PC-9 (cell line): Measurements from ENCODE around the gene XRCC4. TPM values are rescaled to one million over a fixed set of nuclear protein-coding genes. Genes with fewer than 3 reads are reported as not detected.
"Not testable (repeated sequence)": the region's sequence is repeated elsewhere in the genome, so short reads cannot be mapped to it uniquely, and the experiment has no call there.

Source experiments
- BruUV-seq: library from RNA; stranded (reverse); fragments of 400-500 nt; replicated peaks from 2 replicates; lab custom pipeline; 2021; lab: Mats Ljungman, UMichigan
- CTCF ChIA-PET: fragments of 300-600 bp; sonication (Branson Sonifier 250); formaldehyde crosslinking; loops from one replicate; lab custom pipeline; 2022; ENCODE audit warnings: antibody characterized with exemption; lab: Charles Lee
- POLR2A ChIA-PET: fragments of 300-600 bp; sonication (Branson Sonifier 250); formaldehyde crosslinking; loops from one replicate; lab custom pipeline; 2022; ENCODE audit warnings: antibody characterized with exemption; ENCODE audit not compliant: unreplicated experiment; lab: Charles Lee
- DNase-seq, 2 experiments: peaks; one replicate each; pipeline versions ENCODE4 v3.0.0 to v3.0.0-alpha.2; 2015 to 2022; ENCODE audit warnings: mixed read lengths in 1 of 2
- H2AFZ ChIP-seq: fragments of 200-600 bp; sonication (generic); 2 replicates; pipeline ENCODE4 v1.8.1; 2017; ENCODE audit warnings: antibody characterized with exemption
- H3F3A ChIP-seq: fragments of 200-600 bp; sonication (generic); 2 replicates; pipeline ENCODE4 v1.8.1; 2017; ENCODE audit warnings: antibody characterized with exemption, mild to moderate bottlenecking, low read depth; ENCODE audit not compliant: insufficient read depth
- H3K27ac ChIP-seq: fragments of 200-600 bp; sonication (generic); 2 replicates; pipeline ENCODE4 v1.6.1; 2016; ENCODE audit warnings: mixed run types
- H3K27me3 ChIP-seq: fragments of 200-600 bp; sonication (generic); 2 replicates; pipeline ENCODE4 v1.6.1; 2016; ENCODE audit warnings: low read depth, mixed run types; ENCODE audit not compliant: insufficient read depth
- H3K36me3 ChIP-seq: fragments of 200-600 bp; sonication (generic); 2 replicates; pipeline ENCODE4 v1.6.1; 2016; ENCODE audit warnings: low read depth, mixed run types
- H3K4me1 ChIP-seq: fragments of 200-600 bp; sonication (generic); replicated peaks from 2 replicates; pipeline ENCODE4 v1.6.1; 2016; ENCODE audit warnings: mixed run types; ENCODE audit not compliant: insufficient read depth
- H3K4me2 ChIP-seq: fragments of 200-600 bp; sonication (generic); 2 replicates; pipeline ENCODE4 v1.6.1; 2017; ENCODE audit warnings: mixed run types
- H3K4me3 ChIP-seq: fragments of 200-600 bp; sonication (generic); 2 replicates; pipeline ENCODE4 v1.6.1; 2016; ENCODE audit warnings: mixed run types
- H3K79me2 ChIP-seq: fragments of 200-600 bp; sonication (generic); 2 replicates; pipeline ENCODE4 v1.6.1; 2017; ENCODE audit warnings: low read depth, mixed run types
- H3K9me2 ChIP-seq: fragments of 200-600 bp; sonication (generic); 2 replicates; pipeline ENCODE4 v1.8.1; 2017; ENCODE audit warnings: mild to moderate bottlenecking; ENCODE audit not compliant: insufficient read depth
- H3K9me3 ChIP-seq: fragments of 200-600 bp; sonication (generic); 2 replicates; pipeline ENCODE4 v1.8.1; 2016; ENCODE audit warnings: low read depth; ENCODE audit not compliant: insufficient read depth
- H4K20me1 ChIP-seq: fragments of 200-600 bp; sonication (generic); 2 replicates; pipeline ENCODE4 v1.8.1; 2017; ENCODE audit not compliant: insufficient read depth
- EZH2 ChIP-seq: fragments of 200-600 bp; sonication (generic); IDR thresholded peaks from 2 replicates; pipeline ENCODE4 v1.8.0; 2017; ENCODE audit warnings: antibody characterized with exemption, low read depth
- intact Hi-C: fragments of 100-400 bp; cut with micrococcal nuclease; formaldehyde crosslinking; loops from one replicate; pipeline ENCODE4 v1.10.0; 2022; ENCODE audit not compliant: unreplicated experiment
- total RNA-seq: library from RNA; stranded (reverse); gene quantifications from 2 replicates; pipeline ENCODE4 v1.2.3, GENCODE V29; 2021
- TF ChIP-seq, protein P1 (sequence below): fragments of 200-600 bp; sonication (generic); conservative IDR thresholded peaks from 2 replicates; pipeline ENCODE4 v1.6.1; 2017; ENCODE audit warnings: mixed run types, antibody characterized with exemption, mild to moderate bottlenecking, moderate library complexity

The XRCC4 gene
- total RNA-seq, 1 experiment from 2014 or later = 12.2 TPM

DNA sequence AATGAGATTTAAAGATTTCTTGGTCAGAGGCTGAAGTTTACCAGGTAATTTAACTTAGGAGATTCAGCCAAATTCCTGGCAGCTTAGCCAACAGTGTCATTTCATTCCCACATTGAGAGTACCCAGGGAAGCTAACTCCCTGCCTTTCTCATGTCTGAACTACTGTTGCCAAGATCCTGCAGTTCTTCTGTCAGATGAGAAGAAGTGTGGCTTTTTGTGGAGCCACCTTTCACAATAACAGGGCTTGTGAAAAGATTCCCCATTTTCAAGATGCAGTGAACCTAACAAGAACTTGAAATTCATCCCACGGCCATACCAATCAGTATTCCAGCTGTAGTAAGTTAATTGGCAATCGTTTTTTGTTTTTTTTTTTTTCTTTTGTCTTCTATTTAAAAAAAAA is 176.4 kb downstream of the XRCC4 start:
- Histone ChIP-seq H3K36me3 (no peaks in the 10 kb centered on the region; the same call in 1 of the 2 replicates), H3K4me1 (no peaks in the 10 kb centered on the region), H3K9me3 (no peaks in the 10 kb centered on the region), H2AFZ (no peak overlapping the region), H3K27ac (no peak overlapping the region), H3K4me2 (no peak overlapping the region), H3K27me3 (0 out of 2 replicates have a peak, but pooled peaks cover 3% of the 10 kb centered on the region), H3K79me2 (no peaks in the 10 kb centered on the region), H3K4me3 (no peak overlapping the region), H4K20me1 (no peaks in the 10 kb centered on the region; the same call in 1 of the 2 replicates), H3K9me2 (no peaks in the 10 kb centered on the region), H3F3A (no peaks in the 10 kb centered on the region)
- TF ChIP-seq EZH2 = no peak
- TF ChIP-seq, protein P1, sequence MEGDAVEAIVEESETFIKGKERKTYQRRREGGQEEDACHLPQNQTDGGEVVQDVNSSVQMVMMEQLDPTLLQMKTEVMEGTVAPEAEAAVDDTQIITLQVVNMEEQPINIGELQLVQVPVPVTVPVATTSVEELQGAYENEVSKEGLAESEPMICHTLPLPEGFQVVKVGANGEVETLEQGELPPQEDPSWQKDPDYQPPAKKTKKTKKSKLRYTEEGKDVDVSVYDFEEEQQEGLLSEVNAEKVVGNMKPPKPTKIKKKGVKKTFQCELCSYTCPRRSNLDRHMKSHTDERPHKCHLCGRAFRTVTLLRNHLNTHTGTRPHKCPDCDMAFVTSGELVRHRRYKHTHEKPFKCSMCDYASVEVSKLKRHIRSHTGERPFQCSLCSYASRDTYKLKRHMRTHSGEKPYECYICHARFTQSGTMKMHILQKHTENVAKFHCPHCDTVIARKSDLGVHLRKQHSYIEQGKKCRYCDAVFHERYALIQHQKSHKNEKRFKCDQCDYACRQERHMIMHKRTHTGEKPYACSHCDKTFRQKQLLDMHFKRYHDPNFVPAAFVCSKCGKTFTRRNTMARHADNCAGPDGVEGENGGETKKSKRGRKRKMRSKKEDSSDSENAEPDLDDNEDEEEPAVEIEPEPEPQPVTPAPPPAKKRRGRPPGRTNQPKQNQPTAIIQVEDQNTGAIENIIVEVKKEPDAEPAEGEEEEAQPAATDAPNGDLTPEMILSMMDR = no peak
- intact Hi-C loops = no loop called here
- ChIA-PET POLR2A (no interaction called here), CTCF (no interaction called here)
- no TSS peak for BruUV-seq
- DNase-seq = no peak

DNA sequence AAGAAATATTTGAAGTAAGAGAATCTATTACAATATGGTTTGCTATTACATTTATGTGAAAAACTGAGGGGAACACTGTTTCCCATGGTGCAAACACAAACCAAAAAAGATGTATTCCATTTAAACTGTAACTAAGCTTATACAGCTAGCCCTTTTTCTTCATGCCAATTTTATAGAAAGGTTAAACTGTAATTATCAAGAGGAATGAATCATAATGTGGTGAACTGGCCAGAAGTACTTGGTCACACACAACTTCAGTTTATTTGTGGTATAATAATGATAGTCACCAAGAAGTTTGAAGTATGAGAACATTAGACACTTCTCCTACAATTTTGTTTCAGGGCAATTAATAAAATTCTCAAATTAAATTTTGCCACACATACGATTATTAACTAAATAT is 177.9 kb downstream of the XRCC4 start:
- TF ChIP-seq EZH2 = no peak
- TF ChIP-seq, protein P1 = no peak
- H3K27me3 ChIP-seq = 0 out of 2 replicates have a peak, but pooled peaks cover 3% of the 10 kb centered on the region
- intact Hi-C loops = no loop called here
- no peak overlapping the region for H3K4me3 ChIP-seq
- H3K4me1 ChIP-seq = no peaks in the 10 kb centered on the region
- no peaks in the 10 kb centered on the region for H3K36me3 ChIP-seq
- no peaks in the 10 kb centered on the region for H3F3A ChIP-seq
- ChIA-PET CTCF (no interaction called here), POLR2A (no interaction called here)
- no peak overlapping the region for H2AFZ ChIP-seq
- no peaks in the 10 kb centered on the region; the same call in 1 of the 2 replicates for H4K20me1 ChIP-seq
- no peak overlapping the region for H3K4me2 ChIP-seq
- no peaks in the 10 kb centered on the region for H3K9me3 ChIP-seq
- H3K27ac ChIP-seq = no peak overlapping the region
- H3K9me2 ChIP-seq = no peaks in the 10 kb centered on the region
- no peak for DNase-seq
- no TSS peak for BruUV-seq
- no peaks in the 10 kb centered on the region for H3K79me2 ChIP-seq

DNA sequence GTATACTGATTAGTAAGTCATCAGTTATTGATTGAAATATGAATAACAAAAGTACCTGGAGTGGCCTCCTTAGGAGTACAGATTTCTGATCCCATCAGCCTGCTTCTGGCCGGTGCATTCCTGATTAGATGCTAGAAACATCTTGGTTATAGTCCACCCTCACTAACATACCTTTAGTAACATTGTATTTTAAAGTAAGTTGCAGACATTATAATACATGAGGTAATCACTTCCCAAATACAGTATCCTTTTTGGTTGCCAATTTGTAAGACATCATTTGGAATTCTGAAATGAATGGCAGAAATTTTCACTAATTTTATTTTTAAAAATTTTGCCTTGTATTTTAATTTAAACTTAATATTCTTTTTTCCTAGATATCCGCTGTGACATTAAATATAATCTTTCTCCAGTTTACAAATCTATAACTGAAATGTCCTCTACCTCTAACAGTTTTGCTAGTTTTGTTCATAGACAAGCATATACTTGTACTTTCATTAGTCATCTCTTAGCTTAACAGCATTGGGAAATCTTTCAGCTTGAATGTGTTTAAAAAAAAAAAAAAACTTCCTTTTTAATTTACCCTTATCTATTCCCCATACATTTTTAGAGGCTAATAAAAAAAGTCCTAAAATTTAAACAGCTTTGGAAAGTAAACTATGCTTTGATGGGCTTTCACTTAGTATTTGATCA is 178.9 kb downstream of the XRCC4 start:
- no peak overlapping the region for H3K4me2 ChIP-seq

DNA sequence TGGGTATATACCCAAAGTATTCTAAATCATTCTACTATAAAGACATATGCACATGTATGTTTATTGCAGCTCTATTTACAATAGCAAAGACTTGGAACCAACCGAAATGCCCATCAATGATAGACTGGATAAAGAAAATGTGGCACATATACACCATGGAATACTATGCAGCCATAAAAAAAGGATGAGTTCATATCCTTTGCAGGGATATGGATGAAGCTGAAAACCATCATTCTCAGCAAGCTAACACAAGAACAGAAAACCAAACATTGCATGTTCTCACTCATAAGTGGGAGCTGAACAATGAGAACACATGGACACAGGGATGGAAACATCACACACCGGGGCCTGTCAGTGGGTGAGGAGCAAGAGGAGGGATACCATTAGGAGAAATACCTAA is 180.3 kb downstream of the XRCC4 start:
- BruUV-seq, DNase-seq, H2AFZ ChIP-seq, POLR2A ChIA-PET, H3K27ac ChIP-seq, H3K27me3 ChIP-seq, CTCF ChIA-PET, H3F3A ChIP-seq, H3K4me3 ChIP-seq, H3K9me2 ChIP-seq, H3K4me2 ChIP-seq, H3K36me3 ChIP-seq, H3K4me1 ChIP-seq, intact Hi-C loops, H4K20me1 ChIP-seq, H3K9me3 ChIP-seq, H3K79me2 ChIP-seq: not testable (repeated sequence)

More for the DNA sequence above, 178.9 kb downstream of the XRCC4 start:
- DNase-seq = no peak
- TF ChIP-seq EZH2 = no peak
- TF ChIP-seq, protein P1 = no peak
- no peaks in the 10 kb centered on the region for H3K9me2 ChIP-seq
- no TSS peak for BruUV-seq
- ChIA-PET POLR2A (no interaction called here), CTCF (no interaction called here)
- intact Hi-C loops = no loop called here
- H3K36me3 ChIP-seq = no peaks in the 10 kb centered on the region
- H2AFZ ChIP-seq = no peak overlapping the region
- H3K9me3 ChIP-seq = no peaks in the 10 kb centered on the region
- no peaks in the 10 kb centered on the region for H3F3A ChIP-seq
- no peak overlapping the region for H3K4me3 ChIP-seq
- H3K27me3 ChIP-seq = 0 out of 2 replicates have a peak, but pooled peaks cover 3% of the 10 kb centered on the region
- no peaks in the 10 kb centered on the region; the same call in 1 of the 2 replicates for H4K20me1 ChIP-seq
- no peak overlapping the region for H3K27ac ChIP-seq
- H3K79me2 ChIP-seq = no peaks in the 10 kb centered on the region
- H3K4me1 ChIP-seq = no peaks in the 10 kb centered on the region
